Lower leg skin (tissue), 3 donors: Measurements from ENCODE around the gene PRKCQ.

Experiments
- CTCF ChIP-seq, 3 donors: fragments of 450-650 bp; IDR thresholded peaks; one replicate each; pipeline ENCODE4 v1.5.1; 2016; ENCODE audit warnings: antibody characterized with exemption in 3 of 3, mild to moderate bottlenecking in 3 of 3, moderate library complexity in 2 of 3
- POLR2A ChIP-seq, 2 donors: fragments of 450-650 bp; IDR thresholded peaks; one replicate each; pipeline ENCODE4 v1.6.1; 2016 to 2017; ENCODE audit warnings: antibody characterized with exemption in 2 of 2, mild to moderate bottlenecking in 1 of 2, moderate library complexity in 1 of 2

GRCh38 chr10:6406220-6407033 is 173.6 kb downstream of the PRKCQ start:
- TF ChIP-seq CTCF (IDR thresholded peaks at IDR 0.05) (no peak), POLR2A (IDR thresholded peaks at IDR 0.05) (no peak)
